Fibroblast of skin of right biceps (primary cell): ENCODE measurements around the gene ADAMTS2.

Source experiments
- DNase-seq: peaks from one replicate; pipeline ENCODE4 v3.0.0-alpha.2; 2013

The ADAMTS2 gene

DNA sequence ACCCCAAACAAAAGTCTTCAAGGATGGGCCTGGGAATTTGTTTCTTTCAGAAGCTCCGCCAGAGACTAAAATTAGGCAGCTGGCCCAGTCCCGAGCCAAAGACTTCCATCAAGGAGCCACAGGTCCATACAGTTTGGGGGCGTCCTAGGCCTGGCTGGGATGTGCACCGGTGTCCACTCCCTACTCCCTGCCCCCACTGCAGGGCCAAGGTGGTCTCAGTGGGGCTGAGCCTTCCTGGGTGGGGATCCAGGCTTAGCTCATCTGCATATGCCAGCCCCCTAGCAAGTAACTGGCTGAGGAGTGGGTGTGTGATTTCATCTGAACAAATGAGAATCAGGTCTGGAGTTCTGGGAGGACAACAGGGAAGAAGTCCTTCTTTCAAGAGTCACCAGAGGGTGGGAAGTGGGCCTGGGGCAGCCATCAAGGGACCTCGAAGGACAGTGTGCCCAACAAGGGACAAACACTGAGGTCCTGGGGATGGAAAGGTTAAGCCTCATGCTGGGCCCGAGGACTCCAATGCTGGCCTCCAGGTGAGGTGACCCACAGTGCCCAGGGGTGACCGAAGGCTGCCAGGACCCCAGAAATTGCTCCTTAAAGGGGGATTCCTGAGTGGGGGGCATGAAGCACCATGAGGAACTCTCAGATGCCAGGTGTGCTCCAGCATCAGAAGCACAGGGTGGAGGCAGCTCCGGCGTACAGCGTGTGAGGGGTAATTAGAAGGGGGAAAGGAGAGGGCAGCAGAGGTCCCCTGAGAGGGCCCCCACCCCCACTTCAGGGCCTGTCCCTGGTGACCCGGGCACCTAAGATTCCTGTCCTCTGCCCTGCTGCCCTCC, 193.8 kb downstream of the ADAMTS2 start:
- DNase-seq = no peak

DNA sequence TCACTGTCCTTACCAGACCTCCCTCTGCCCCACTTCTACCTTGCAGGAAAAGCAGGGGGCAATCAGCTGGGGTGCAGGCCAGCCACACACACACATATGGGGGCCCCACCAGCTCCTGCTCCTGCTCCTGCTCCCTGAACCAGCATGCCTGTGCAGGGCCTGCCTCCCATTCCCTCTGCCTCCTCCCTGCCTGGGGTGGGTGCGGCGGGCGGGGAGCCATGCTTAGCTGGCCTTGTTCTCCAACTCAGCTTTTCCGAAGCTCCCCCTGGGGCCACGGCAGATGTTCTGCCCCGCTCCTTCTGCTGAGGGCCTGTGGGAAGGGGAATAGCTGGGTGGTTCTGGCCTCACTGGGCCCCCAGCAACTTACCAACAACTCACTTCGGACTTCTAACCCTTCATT, 195.2 kb downstream of the ADAMTS2 start:
- no peak for DNase-seq

DNA sequence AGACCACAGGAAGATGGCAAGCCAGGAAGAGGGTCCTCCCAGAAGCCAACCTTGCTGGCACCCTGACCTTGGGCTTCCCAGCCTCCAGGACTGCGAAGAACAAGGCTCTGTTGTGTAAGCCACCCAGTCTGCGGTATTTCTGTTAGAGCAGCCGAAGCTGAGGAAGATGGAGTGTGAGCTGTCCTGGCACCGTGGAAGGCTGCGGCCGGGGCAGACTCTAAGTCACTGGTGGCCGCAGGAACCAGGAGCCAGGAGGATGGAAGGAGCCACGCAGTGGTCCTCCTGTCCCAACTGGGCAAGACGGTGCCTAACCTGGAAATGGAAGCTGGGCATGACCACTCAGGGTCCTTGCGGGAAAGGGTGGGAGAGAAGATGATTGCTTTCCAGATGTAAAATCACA, 196.0 kb downstream of the ADAMTS2 start:
- DNase-seq = no peak

DNA sequence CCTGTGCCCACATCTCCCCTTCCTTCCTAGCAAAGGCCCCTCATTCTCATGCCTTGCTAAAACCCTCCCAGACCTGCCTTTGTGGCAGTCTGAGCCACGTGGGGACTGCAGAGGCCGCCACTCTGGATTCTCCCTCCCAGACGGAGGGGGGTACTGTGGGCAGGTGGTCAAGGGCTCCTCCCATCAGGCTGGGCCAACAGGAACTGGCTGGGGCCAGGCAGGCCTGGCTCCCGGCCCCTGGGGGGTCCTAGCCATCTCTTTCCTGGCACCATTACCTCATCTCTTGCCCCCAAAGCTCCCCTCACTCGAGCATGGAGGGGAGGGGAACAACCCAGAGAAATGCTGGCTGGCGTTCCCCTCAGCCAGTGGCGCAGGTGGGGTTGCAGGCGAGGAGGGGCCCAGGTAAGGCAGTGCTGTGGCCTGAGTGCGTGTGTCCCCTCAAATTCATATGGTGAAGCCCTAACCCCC, 196.5 kb downstream of the ADAMTS2 start:
- no peak for DNase-seq

DNA sequence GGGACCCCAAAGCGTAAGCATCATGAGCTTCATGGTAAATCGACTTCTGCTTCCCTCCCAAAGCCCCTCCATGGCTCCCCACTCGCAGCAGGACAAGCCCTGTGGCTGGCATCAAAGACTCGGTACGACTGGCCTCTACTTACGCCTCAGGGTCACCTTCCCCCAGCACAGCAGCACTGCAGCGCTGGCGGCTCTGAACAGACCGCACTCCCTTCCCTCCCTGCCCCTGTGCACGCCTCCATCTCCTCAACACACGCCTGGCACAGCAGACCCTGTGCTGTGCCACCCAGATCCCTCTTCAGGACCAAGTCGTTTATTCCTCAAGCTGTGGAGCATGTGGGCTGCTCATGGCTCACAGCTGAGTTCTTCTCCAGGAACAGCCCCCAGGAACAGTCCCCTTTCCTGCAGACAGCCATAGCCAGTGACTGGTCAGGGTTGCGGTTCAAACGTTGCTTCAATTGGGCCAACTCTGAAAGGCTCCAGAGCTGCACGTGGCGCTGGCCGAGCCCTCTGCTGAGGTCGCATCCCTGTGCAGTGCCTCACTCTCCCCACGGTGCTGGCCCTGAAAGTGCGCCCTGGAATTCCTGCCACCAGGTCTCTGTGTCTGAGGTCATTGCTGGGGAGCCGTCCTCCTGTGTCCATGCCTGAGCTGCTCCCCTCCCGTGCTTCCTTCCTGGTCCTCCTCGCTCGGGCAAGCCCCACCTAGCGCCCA, 197.1 kb downstream of the ADAMTS2 start:
- no peak for DNase-seq

DNA sequence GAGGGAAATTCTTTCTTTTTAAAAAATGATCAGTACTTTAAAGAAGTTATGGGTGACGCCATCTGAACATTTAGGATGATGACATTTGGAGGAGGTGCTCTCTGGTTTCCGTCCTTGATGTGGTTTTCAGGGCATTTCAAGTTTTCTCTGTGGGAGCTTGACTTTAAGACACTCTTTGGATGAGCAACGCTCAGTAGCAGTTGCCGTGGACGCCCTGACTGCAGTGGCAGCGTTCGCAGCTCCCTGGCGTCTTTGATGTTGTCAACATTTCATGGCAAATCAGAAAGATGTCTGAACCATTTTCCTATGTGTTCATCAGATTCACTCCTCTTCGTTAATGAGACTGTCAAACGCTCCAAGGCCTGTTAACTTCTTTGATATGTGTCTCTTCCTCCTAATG, 199.0 kb downstream of the ADAMTS2 start:
- DNase-seq = peak; percentile 37

DNA sequence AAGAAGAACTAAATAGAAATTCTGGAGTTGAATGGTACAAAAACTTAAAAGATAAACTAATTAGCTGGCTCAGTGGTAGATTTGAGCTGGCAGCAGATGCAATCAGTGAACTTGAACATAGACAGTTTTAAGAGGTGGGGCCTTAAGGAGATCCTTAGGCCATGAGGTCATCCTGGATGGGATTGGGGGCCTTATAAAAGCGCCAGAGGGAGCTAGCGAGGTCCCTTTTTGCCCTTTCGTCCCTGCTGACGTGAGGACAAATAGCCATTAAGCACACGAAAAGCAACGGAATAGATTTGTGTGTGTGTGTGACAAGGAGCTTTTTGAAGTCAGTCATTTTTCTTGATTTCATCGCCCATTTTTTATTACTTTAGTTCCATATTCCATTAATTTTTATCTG, 201.8 kb downstream of the ADAMTS2 start:
- peak; percentile 31 for DNase-seq

DNA sequence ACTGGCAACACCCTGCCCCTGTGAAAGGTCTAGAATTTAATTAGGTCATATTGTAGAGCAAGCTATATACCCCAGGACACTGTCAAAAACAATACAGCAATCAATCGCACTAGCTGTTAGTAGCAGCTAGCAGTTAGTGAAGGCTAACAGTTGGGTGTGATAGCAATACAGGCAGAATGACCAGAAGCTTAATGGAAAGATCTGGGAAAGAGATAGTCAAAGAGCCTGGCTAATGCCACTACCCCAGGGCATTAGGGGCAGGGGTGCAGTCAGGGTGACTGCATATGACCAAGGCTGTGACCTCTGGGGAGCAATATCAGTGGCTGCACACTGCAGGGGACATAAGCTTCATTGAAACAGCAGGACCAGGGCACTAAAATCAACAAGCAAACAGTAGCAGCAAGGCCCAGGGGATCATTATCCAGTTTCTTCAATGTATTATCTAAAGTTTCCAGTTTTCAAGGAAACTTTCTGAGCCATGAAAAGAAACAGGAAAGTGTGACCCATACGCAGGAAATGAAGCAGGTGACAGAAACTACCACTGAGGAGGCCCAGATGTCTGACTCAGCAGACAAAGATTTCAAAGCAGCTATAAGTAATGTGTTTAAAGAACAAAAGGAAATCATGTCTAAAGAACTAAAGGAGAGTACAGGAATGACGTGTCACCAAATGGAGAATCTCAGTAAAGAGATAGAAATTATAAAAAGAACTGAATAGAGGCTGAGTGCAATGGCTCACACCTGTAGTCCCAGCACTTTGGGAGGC, 202.6 kb downstream of the ADAMTS2 start:
- DNase-seq = peak; percentile 61

DNA sequence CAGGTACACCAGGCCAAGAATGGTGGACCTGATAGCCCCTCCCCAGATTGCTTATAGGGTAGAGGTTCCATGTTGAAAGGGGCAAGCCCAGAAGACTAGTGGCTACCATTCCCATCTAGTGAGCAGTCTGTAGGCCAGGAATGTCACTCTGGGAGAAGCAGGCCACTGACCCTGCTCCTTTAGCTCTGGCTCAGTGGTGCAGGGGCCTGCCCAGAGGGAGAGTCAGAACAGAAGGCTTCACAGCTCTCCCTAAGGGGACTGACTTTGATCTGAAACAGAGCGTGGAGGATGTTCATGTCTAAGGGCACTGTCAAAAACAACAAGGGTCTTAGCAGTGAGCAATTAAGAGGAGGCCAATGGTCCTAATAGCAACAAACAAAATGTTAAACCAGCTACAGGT, 203.4 kb downstream of the ADAMTS2 start:
- DNase-seq = no peak

DNA sequence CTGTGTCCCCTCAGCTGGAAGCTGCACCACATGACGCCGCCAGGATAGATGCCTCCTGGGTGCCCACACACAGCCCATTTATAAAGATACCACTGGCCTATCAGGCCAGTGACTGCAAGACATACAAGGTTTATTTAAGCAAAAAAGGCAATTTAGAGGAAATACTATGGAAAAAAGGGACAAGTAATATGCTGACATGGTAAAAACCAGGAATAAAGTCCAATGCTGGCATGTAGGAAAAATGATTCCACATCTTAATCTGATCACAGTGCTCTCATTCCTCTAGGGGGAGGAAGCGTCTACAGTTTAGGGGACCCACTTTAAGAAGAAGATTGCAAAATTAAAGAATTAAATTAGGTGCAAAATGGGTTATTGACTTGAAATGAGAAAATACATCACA, 205.0 kb downstream of the ADAMTS2 start:
- DNase-seq = no peak

DNA sequence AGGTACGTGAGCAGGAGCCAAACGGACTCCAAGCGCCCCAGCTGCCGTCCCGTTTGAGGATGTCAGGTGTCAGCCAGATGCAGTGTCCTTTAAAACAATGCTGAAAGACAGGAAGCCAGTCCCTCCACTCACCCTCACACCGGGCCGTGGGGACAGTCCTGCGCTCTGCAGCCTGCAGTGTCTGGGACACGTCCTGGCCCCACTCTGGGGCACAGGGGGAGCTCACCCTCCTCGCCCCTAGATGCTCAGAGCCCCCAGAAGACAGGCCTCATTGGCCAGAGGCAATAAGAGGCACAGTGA, 205.4 kb downstream of the ADAMTS2 start:
- DNase-seq = no peak

DNA sequence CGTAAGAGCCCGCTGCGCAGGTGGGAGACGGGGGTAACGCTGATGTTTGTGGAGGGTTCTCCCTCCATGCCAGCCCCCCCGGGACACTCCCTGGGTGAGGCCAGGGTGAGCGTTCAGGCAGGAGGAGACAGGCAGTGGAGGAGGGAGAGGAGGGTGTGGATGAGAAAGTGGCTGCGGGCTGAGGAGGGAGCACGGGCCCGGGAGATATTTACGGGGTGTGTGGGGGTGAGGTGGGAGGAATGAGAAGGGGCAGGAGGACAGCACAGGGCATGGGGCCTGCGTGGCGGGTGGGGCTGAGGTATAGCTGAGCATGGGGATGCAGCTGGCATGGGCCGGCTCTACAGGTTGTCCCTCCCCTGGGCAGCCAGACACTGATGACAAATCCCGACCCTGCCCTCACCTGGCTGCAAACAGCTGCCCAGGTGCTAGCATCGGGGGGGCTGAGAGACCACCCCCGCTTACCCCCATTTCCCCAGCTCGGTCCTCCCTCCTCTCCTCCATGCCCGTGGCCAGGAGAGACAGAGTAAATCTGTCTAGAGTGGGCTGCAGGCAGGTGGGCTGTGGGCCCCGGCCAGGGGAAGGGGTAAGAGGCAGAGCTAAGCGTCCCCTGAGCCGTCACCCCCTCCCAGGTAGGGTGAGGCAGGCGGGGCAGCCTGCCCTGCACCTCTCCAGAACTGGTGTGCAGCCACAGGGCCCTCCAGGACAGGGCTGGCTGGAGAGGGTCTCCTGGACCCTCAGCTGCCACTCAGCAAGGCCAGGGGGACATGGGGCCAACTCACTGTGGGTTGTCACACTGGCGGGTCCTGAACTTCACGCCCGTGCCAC, 205.9 kb downstream of the ADAMTS2 start:
- no peak for DNase-seq

DNA sequence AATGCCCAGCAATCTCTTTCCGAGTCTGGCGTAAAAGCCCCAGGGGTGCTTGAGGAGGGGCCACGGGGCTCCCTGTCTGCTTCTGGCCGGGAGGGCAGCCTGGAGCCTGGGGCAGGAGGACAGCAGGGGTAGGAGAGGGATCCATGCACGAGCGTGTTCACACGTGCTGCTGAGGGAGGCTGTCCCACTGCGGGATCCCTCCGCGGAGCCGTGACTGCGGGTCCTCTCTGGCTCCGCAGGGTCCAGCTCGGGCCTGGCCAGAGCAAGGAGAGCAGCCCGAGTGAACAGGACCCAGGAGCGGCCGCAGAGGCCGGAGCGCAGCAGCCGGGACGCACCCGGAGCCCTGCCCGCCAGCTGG, 206.7 kb downstream of the ADAMTS2 start:
- no peak for DNase-seq

DNA sequence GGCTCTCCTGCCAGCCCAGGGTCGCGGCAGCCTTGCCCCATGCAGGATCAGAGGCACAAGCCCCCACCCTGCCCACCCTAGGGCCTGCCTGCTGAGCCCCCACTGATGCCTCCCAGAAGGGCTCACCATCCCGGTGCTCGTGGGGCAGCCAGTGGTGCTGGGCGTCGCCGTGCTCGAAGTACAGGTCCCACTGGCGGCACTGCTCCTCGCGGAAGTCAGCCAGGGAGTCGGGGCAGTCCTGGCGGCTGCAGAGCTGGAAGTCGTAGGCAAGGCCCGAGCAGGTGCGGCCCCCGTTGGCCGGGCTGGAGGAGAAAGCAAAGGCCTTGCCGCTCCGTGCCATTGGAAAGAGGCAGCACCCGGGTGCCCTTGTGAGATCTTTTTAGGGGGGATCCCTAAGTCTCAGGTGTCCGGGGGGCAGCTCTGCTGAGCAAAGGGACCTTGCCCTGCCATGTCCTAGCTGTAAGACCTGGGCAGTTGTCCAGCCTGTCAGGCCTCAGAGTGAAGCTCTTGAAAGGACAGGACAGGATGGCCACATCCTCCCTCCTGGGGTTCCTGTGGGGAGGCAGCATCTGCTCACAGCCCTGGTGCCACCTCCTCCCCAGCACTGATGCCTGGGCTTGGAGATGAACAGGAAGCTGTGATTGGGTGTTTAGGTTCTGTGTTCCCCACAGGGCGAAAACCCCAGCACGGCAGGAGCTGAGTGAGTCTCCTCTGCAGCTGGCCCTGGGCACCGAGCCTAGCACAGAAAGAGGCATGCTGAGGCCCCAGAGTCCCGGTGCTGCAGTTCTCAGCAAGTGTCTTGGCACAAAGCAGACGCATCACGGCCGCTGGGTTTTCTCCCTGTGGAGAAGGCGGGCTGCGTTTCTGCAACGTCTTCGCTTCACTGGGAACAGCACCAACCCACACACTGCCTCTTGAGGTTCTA, 207.4 kb downstream of the ADAMTS2 start:
- DNase-seq = no peak

DNA sequence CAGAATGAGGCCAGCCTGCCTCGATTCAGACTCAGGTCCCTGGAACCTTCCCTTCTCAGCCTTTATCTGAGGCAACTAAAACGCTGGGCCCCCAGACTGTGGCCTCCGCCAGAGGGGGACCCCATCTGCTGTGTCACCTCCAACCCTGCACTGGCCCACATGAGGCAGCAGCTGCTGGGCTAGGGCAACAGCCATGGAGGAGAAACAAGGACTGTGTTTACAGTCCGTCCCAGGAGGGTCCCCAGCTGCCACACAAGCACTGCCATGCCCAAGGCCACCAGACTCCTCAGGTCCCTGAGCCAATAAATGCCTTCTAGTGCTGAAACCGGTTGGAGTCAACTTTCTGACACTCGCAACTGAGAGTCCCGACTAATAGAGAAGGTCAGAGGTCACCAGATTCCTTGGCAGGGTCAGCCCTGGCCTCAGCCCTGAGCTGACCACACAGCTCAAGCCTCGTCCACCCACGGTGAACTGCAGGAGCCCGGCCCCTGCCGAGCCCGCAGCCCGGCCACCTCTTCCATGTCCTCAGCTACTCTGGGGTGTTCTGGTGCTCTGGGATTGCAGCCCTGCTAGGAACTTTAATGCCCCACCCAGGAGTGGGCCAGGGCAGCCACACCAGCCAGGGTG, 208.1 kb downstream of the ADAMTS2 start:
- no peak for DNase-seq

DNA sequence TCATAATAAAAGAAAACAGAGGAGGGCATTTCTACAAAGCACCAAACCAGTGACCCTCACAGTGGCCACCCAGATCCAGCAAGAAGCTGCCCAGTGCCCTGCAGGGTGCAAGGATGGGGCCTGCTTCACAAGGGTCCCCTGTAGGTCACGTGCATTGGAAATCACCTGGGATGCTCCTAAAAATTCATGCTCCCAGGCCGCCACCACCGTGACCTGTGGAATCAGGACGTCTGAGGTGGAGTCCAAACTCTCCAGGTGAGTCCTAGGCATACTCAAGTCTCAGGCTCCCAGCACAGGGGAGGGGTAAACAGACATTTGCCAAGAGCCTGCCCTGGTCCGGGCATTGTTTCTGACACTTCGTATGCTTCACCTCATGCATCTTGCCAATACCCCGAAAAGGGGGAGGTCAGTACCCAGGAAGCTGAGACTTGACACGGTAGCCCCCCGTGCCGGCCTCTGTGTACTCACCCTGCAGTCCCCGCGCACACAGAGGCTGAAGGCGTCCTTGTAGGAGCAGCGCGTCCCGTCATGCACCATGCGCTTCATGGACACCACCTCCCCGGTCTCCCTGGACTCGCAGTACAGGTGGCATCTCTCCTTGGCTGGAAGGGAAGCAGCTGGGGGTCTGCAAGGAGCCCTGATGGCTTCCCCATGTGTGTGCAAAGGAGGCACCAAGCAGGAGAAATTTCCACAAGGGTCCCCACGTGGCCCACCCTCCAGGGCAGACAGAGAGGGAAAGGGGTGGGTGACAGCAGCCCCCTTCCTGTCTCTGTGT, 209.6 kb downstream of the ADAMTS2 start:
- no peak for DNase-seq

DNA sequence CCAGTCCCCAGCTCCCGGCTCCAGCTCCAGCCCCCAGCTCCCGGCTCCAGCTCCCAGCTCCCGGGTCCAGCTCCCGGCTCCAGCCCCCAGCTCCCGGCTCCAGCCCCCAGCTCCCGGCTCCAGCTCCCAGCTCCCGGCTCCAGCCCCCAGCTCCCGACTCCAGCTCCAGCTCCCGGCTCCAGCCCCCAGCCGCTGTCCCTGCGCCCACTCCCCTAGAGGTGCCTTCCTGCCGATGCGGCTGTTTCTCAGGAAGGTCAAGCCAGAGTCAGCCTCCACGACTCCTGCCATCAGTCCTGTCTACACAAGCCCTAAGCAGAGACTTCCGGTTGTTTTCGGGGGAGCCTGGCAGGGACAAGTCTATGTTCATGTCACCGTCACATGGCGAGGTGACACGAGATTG, 210.3 kb downstream of the ADAMTS2 start:
- DNase-seq = no peak

DNA sequence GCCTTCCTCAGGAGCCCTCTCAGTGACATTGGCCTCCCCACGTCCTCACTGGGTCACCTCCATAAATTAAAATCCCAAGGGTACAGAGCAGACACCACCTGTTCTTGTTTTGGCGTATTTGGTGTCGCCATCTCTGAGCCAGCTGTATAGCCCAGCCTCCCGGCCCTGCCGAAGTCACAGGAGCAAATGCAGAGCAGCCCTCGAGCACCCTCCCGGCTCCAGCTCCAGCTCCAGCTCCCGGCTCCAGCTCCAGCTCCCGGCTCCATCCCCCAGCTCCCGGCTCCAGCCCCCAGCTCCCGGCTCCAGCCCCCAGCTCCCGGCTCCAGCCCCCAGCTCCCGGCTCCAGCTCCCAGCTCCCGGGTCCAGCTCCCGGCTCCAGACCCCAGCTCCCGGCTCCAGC, 210.8 kb downstream of the ADAMTS2 start:
- no peak for DNase-seq

DNA sequence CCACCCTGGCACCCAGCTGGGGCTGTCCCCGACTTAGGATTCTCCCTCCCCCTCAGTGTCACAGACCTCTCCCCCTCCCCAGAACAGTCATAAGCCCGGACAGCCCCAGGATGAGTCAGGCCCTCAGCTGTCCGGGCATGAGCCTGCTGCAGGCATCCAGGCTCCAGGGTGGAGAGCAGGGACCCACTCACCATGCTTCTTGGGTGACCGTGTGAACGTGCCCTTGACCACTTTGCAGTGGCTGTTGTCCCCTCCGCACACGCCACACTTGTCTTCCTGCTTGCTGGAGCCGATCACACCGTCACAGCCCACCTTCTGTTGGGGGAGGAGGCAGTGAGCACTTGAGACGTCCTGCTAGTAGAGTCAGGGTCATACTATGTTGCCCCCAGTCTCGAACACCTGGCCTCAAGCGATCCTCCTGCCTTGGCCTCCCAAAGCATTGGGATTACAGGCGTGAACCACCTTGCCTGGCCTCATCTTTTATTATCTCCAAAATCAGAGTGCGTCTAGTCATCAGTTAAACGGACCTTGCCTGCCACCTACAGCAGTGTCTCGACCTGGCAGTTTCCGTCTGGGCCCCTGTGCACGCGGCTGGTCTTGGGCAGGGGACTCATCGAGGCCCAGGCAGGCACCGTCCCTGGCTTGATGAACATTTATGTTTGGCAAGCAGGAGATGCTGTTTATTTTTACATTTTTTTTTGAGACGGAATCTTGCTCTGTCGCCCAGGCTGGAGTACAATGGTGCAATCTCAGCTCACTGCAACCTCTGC, 212.5 kb downstream of the ADAMTS2 start:
- no peak for DNase-seq
